Measurements from ENCODE around the gene RASGRF1.

Gene RASGRF1

GRCh38 chr15:79101866-79102581, 11.4 kb upstream of the RASGRF1 start:
- Histone ChIP-seq H2AFZ (ENCODE audit: low read depth, low read length) (no peak overlapping the region), H3K4me1 (ENCODE audit: low read length) (peaks cover 14% of the 10 kb centered on the region), H3K4me2 (ENCODE audit: low read length) (no peak overlapping the region), H3K27ac (ENCODE audit: low read length) (no peak overlapping the region), H3K27me3 (ENCODE audit: low read depth, low read length) (peaks cover 59% of the 10 kb centered on the region), H3K9me3 (ENCODE audit: insufficient read depth, low read length) (no peaks in the 10 kb centered on the region), H3K9ac (ENCODE audit: low read length) (no peak overlapping the region), H4K20me1 (ENCODE audit: insufficient read depth, low read length) (no peaks in the 10 kb centered on the region), H3K79me2 (ENCODE audit: low read length) (no peaks in the 10 kb centered on the region), H3K36me3 (replicated peaks; ENCODE audit: low read depth, low read length) (no peaks in the 10 kb centered on the region), H3K4me3 (ENCODE audit: low read length) (no peak overlapping the region)
- TF ChIP-seq CTCF (IDR thresholded peaks at IDR 0.05; ENCODE audit: low read depth, low read length) (no peak), EZH2phosphoT487 (IDR thresholded peaks at IDR 0.05; ENCODE audit: low read depth) (no peak)

GRCh38 chr15:79099692-79100091, 9.1 kb upstream of the RASGRF1 start:
- no peak overlapping the region for H2AFZ ChIP-seq (ENCODE audit: low read depth, low read length)
- H3K4me2 ChIP-seq (ENCODE audit: low read length) = no peak overlapping the region
- TF ChIP-seq CTCF (IDR thresholded peaks at IDR 0.05; ENCODE audit: low read depth, low read length) (no peak), EZH2phosphoT487 (IDR thresholded peaks at IDR 0.05; ENCODE audit: low read depth) (no peak)
- H4K20me1 ChIP-seq (ENCODE audit: insufficient read depth, low read length) = no peaks in the 10 kb centered on the region
- H3K36me3 ChIP-seq (replicated peaks; ENCODE audit: low read depth, low read length) = no peaks in the 10 kb centered on the region
- no peaks in the 10 kb centered on the region for H3K4me1 ChIP-seq (ENCODE audit: low read length)
- no peaks in the 10 kb centered on the region for H3K9me3 ChIP-seq (ENCODE audit: insufficient read depth, low read length)
- no peak overlapping the region for H3K27ac ChIP-seq (ENCODE audit: low read length)
- no peaks in the 10 kb centered on the region for H3K79me2 ChIP-seq (ENCODE audit: low read length)
- H3K9ac ChIP-seq (ENCODE audit: low read length) = no peak overlapping the region
- no peak overlapping the region for H3K4me3 ChIP-seq (ENCODE audit: low read length)
- peaks cover 71% of the 10 kb centered on the region for H3K27me3 ChIP-seq (ENCODE audit: low read depth, low read length)

GRCh38 chr15:79094611-79095021, 4.0 kb upstream of the RASGRF1 start:
- Histone ChIP-seq H3K4me3 (ENCODE audit: low read length) (no peak overlapping the region), H4K20me1 (ENCODE audit: insufficient read depth, low read length) (no peaks in the 10 kb centered on the region), H3K27me3 (ENCODE audit: low read depth, low read length) (peaks cover 37% of the 10 kb centered on the region), H2AFZ (ENCODE audit: low read depth, low read length) (no peak overlapping the region), H3K36me3 (replicated peaks; ENCODE audit: low read depth, low read length) (no peaks in the 10 kb centered on the region), H3K9ac (ENCODE audit: low read length) (no peak overlapping the region), H3K27ac (ENCODE audit: low read length) (no peak overlapping the region), H3K9me3 (ENCODE audit: insufficient read depth, low read length) (no peaks in the 10 kb centered on the region), H3K4me2 (ENCODE audit: low read length) (no peak overlapping the region), H3K79me2 (ENCODE audit: low read length) (no peaks in the 10 kb centered on the region), H3K4me1 (ENCODE audit: low read length) (no peaks in the 10 kb centered on the region)
- TF ChIP-seq CTCF (IDR thresholded peaks at IDR 0.05; ENCODE audit: low read depth, low read length) (no peak), EZH2phosphoT487 (IDR thresholded peaks at IDR 0.05; ENCODE audit: low read depth) (no peak)

- TF ChIP-seq CTCF (IDR thresholded peaks at IDR 0.05; ENCODE audit: low read depth, low read length) (no peak), EZH2phosphoT487 (IDR thresholded peaks at IDR 0.05; ENCODE audit: low read depth) (no peak)
- no peak overlapping the region for H3K27ac ChIP-seq (ENCODE audit: low read length)
- H3K27me3 ChIP-seq (ENCODE audit: low read depth, low read length) = peaks cover 29% of the 10 kb centered on the region
- H3K9me3 ChIP-seq (ENCODE audit: insufficient read depth, low read length) = no peaks in the 10 kb centered on the region
- H4K20me1 ChIP-seq (ENCODE audit: insufficient read depth, low read length) = no peaks in the 10 kb centered on the region
- H3K4me1 ChIP-seq (ENCODE audit: low read length) = no peaks in the 10 kb centered on the region
- no peak overlapping the region for H3K9ac ChIP-seq (ENCODE audit: low read length)
- H3K79me2 ChIP-seq (ENCODE audit: low read length) = no peaks in the 10 kb centered on the region
- H3K4me2 ChIP-seq (ENCODE audit: low read length) = no peak overlapping the region
- no peak overlapping the region for H3K4me3 ChIP-seq (ENCODE audit: low read length)
- no peak overlapping the region for H2AFZ ChIP-seq (ENCODE audit: low read depth, low read length)
- no peaks in the 10 kb centered on the region for H3K36me3 ChIP-seq (replicated peaks; ENCODE audit: low read depth, low read length)
Measured at GRCh38 chr15:79093352-79093935, 2.9 kb upstream of the RASGRF1 start.

All from OCI-LY3 (cell line).